22Rv1 (cell line): ENCODE results near the gene TPM4.

ENCODE experiments used
- H3K27ac ChIP-seq: fragments of 450-650 bp; 2 replicates; pipeline ENCODE4 v1.5.1; 2017
- ZFX ChIP-seq: fragments of 450-650 bp; IDR thresholded peaks from 2 replicates; pipeline ENCODE4 v1.6.1; 2017; ENCODE audit warnings: antibody characterized with exemption, borderline replicate concordance
- TF ChIP-seq, protein P1 (sequence below): fragments of 450-650 bp; IDR thresholded peaks from 2 replicates; pipeline ENCODE4 v1.5.1; 2017; ENCODE audit warnings: mild to moderate bottlenecking

TPM4 gene

GRCh38 chr19:16067205-16067938 is 8.9 kb upstream of the TPM4 start:
- TF ChIP-seq, protein P1, sequence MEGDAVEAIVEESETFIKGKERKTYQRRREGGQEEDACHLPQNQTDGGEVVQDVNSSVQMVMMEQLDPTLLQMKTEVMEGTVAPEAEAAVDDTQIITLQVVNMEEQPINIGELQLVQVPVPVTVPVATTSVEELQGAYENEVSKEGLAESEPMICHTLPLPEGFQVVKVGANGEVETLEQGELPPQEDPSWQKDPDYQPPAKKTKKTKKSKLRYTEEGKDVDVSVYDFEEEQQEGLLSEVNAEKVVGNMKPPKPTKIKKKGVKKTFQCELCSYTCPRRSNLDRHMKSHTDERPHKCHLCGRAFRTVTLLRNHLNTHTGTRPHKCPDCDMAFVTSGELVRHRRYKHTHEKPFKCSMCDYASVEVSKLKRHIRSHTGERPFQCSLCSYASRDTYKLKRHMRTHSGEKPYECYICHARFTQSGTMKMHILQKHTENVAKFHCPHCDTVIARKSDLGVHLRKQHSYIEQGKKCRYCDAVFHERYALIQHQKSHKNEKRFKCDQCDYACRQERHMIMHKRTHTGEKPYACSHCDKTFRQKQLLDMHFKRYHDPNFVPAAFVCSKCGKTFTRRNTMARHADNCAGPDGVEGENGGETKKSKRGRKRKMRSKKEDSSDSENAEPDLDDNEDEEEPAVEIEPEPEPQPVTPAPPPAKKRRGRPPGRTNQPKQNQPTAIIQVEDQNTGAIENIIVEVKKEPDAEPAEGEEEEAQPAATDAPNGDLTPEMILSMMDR, result no peak
- no peak for TF ChIP-seq ZFX
- no peak overlapping the region for H3K27ac ChIP-seq

GRCh38 chr19:16068696-16069259 is 7.5 kb upstream of the TPM4 start:
- TF ChIP-seq ZFX, result no peak
- TF ChIP-seq, protein P1, result no peak
- no peak overlapping the region for H3K27ac ChIP-seq

DNA sequence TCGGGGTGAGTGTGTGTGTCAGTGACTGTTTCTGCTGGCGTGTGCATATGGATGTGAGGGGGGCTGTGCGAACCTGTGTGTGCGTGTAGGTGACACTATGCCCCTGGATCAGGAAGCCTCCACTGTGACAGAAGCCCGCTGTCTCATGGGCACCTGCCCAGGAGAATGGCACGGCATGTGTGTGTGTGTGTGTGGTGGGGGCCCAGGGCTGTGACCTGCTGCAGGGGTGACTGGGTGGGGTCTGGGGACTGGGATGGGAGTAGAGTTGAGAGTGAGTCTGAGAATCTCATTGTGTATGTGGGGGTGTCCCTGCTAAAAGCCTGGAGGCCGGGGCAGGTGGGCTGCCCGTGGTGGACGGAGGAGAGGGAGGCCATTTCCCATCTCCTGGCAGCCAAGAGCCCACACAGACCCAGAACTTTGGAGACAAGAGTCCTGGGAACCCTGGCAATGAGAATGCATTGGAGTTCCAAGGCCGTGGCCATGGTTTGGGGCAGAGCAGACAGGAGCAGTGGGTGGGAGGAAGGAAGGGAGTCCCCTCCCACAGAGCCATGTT is 6.4 kb upstream of the TPM4 start:
- no peak overlapping the region for H3K27ac ChIP-seq
- TF ChIP-seq, protein P1, result no peak
- TF ChIP-seq ZFX, result no peak

DNA sequence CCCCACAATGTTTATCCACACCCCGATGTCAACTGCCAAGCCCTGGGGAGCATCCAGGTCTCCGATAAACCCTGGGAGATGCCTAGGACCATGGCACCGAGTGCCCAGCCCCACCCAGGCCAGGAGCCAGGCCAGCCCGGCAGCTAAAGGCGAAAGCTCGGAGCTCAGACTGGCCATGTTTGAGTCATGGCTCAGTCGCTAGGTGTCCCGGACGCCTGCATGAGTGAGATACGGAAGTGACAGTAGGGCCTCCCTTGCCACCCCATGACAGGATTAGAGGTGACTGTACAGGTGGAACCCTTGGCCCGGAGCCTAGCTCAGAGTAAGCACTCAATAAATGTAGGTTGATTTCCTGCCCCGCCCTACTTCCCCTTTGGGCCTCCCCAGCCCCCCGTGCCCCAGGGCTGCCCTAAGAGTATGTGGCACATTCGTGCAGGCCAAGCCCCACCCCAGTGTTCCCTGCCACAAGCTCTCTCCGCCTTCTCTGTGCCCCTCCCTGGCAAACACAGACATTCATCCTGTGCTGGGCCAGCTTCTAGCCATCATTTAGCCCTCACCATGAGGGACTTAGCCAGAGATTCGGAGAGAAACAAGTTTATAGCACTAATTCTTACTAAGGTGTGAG is 5.8 kb upstream of the TPM4 start:
- no peak for TF ChIP-seq ZFX
- TF ChIP-seq, protein P1, result no peak
- H3K27ac ChIP-seq, result no peak overlapping the region

- TF ChIP-seq, protein P1, result no peak
- no peak overlapping the region for H3K27ac ChIP-seq
Observed at GRCh38 chr19:16071072-16071691, 5.1 kb upstream of the TPM4 start.

GRCh38 chr19:16073481-16073880 is 2.8 kb upstream of the TPM4 start:
- H3K27ac ChIP-seq, result no peak overlapping the region
- TF ChIP-seq, protein P1, result no peak
- TF ChIP-seq ZFX, result no peak
